HG03196 (cell line): ENCODE data around the gene GATM.

Experiments
- ATAC-seq: cut with Tn5 transposase; IDR thresholded peaks from one replicate; pipeline ENCODE4 v1.9.1; 2021; ENCODE audit not compliant: unreplicated experiment

GATM gene

DNA sequence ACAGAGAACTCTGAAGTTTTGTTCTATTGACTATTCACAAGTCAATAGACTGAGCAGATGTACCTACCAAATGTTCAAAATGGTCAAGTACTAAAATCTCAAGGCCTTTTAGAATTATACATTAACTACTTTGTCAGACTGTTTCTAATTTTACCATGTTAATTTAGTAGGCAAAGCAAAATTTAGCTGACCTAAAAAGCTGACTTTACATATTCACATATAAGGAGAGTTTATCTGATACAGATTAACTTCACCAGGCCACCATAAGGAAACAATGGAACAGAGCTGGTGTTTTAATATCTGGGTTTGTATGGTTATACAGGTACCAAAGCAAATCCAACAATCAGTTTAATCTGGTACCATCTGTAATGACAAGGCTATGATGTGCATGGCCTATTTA is 15.9 kb downstream of the GATM start:
- ATAC-seq: no peak

DNA sequence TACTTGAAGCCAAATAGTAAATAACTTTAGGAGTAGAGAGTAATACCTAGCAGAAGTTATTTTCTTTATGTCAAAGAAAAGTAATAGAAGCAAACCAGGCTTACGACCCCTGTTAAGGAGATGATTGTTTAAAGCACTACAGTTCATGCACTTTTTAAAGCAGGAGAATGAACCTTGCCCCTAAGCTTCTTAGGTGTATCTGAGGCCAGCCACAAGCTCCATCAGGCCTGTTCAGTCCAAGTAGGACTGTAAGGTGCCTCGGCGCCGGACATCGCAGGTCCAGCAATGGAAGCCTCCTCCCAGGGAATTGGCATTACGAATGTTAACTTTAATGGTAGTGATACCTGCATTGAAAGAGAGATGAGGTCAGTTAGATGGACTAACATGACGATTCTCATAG is 16.5 kb downstream of the GATM start:
- no peak for ATAC-seq

DNA sequence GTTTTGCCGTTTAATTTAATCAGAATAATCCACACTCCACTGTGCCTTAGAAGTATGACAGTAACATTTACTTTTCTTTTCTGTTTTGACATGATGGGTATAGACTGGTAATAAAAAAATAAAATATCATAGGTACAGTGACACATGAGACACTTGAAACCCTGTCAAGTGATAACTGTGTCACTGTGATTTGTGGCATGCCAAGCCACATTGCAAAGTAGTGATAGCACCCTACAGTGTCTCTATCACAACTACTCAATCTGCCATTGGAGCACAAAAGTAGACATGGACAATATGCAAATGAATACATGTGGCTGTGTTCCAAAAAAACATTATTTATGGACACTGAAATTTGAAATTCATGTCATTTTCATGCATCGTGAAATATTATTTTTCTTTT is 22.5 kb downstream of the GATM start:
- ATAC-seq: no peak

DNA sequence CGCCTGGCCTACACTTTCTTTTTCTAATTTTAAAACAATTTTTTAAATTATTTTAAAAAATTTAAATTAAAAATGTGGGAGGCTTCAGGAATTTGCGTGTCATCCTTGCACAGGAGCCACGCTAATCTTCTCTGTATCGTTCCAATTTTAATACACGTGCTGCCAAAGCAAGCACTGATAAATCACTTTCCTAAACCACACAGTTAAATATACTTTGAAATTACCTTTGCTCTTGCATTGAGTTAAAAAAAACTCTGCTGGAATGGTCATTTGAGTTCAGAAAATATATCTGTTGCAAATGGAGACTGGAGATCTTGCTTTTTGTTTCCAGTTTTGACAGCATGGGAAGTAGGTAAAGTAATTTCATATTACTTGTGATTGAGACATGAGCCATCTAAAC is 23.6 kb downstream of the GATM start:
- ATAC-seq: no peak

DNA sequence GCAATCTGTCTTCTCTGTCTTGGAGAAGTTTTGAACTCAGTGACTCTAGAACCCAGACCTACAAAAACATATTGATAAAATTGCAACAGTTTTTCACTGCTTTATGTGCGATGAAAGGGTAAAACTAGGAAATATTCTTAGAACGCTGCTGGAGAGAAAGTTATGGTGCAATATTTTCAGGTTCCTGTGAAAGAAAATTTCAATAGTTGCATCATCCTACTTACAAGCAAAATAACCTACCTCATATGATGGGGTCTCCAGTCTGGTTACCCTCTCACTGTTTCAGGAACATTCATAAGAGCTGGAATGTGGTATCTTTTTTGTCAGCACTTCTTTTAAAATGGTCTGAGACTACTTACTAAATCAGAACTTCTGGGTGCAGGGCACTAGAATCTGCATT is 27.1 kb downstream of the GATM start:
- no peak for ATAC-seq

DNA sequence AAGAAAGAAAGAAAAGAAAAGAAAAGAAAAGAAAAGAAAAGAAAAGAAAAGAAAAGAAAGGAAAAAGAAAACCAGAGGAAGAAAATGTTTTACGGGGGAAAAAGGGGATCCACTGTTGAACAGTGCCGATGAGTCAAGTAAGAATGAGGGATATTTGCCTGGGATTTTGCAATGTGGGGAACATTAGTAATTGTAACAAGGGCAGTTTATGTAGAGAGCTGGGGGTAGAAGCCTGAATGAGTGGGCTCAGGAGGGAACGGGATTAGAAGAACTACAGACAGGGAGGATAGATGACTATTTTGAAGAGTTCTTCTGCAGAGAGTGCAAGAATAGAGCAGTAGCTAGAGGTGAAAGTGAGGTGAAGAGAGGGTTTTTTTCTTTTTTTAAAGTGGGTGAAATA is 28.7 kb downstream of the GATM start:
- ATAC-seq: no peak

DNA sequence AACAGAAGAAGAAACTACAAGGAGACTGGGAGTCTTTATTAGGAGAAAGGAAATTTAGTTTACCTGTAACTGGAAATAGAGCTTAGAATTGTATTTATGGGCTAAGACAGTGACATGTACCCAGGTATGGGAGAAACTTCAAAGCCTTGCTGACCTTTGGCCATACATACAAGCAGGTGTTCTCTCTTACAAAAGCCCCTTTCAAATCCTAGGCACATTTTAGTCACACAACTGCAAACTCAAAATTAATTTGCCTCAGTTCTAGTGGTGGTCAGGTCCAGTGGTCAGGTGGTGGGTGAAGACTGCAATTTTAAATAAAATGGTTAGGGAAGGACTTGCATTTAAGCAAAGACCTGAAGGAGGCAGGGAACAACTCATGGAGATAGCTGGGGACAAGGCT is 30.4 kb downstream of the GATM start:
- ATAC-seq: no peak

DNA sequence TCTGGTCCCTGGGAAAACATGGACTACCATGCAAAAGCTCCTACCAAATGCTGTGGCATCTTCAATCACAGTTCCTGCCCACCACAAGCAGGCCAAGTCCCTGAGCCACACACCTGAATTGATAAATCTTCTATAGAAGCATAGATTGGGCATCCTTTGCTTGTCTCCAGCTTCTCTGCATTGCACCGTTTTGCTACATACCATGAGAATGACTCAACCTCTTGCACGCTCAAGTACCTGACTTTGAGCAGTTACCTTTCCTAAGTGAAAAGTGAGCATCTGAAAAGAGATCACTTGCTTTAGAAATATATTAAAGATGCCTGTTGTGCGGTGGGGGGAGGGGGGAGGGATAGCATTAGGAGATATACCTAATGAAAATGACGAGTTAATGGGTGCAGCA is 31.3 kb downstream of the GATM start:
- no peak for ATAC-seq

DNA sequence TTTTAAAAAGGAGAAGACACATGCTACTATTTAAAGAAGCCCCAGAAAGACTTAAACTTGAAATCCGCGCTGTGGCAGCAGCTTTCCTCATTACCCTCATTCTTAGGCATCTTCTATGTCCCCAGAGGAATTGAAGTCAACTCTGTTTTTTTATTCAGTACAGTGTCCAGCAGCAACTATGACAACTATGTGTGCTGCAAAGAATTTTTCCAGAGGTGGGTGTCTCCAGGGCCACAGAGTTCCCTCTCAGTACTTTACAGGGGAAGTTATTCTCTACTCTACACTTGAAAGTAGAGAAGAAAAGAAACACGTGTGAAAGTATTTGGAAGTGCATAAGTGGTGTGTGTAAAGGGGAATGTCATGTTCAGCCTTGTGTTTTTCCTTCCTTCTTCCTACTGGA is 32.0 kb downstream of the GATM start:
- no peak for ATAC-seq

DNA sequence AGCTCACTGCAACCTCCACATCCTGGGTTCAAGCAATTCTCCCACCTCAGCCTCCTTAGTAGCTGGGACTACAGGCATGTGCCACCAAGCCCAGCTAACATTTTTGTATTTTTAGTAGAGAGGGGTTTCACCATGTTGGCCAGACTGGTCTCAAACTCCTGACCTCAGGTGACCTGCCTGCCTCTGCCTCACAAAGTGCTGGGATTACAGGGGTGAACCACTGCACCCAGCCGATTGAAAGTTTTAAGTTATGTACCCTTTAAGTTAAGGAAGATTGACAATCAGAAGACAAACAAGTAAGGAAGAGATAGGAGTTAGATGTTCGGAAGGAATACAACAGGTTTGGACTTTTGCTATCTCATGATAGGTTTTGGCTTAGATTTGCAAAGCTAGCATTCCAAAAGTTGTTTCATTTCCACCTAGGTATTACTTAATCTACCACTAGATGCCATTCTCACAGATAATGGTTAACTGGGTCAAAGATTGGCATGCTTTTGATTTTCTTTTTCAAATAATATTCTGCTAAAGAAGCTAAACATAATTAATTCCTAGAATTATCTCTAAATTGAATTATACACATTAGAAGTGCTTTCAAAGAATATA is 35.0 kb downstream of the GATM start:
- no peak for ATAC-seq

DNA sequence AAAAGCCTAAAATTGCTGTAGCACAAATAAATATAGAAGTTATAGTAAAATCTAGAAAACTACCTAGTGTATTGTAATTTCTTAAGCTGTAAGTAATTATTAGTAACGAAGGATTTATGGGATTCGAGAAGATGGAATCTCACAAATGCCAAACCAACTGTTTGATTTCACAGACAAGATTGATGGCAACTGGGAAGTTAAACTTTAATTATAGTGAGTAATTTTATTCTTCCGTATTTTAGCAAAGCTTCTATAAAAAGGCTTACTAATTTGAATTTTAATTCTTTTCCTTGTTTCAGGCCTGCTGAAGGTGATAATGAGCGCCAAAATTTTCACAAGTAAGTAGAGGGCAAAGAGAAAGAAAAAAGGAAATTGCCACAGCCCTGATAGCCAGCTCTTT is 36.6 kb downstream of the GATM start:
- no peak for ATAC-seq

DNA sequence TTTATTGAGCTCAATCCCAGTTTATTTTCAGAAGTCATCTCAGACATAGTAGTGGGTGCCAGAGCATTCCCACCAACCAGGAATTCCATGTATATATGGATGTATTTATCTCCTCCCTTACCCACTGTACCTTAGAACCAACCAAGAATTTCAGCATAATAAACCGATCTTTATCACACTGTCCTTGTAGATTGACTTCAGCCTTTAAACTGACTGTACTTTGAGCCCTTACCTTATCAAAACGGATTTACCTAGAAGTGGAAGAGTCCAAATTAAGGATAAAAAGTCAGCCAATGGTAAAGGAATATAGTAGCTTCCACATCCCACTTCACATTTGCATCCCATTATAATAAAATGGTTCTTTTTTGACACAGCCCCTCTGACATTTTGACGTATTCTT is 37.9 kb downstream of the GATM start:
- no peak for ATAC-seq

DNA sequence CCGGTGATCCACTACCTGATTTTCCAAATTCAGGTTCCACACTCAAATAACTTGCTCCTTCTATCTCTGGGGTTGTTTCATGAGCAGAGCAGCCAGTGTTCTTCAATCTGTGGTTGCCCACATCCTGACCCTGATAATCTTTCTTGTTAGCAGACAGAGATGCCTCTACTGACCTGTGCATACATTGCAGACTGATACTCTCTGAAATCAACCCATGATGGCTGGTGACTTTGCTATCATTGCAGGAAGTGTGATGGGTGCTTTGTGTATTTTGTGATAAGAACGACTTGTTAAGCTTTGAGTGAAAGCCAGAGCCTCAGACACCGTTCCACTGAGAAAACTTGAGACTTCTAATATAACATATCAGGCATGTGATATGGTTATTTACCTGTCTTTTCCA is 39.9 kb downstream of the GATM start:
- ATAC-seq: no peak

DNA sequence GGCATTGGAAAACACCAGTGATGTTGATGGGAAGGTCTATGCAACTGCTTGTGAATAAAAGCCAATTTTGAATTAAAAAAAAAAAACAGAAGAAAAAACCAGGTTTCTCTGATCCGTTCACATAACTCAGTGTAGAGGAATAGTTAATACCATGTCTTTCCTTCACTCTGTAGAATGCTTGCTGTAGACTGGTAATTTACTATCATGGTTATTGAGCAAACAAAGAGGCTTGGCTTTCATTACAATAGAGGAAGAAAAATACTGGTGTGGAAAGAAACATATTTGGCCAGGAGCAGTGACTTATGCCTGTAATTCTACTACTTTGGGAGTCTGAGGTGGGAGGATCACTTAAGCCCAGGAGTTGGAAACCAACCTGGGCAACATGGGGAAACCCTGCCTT is 41.1 kb downstream of the GATM start:
- no peak for ATAC-seq

DNA sequence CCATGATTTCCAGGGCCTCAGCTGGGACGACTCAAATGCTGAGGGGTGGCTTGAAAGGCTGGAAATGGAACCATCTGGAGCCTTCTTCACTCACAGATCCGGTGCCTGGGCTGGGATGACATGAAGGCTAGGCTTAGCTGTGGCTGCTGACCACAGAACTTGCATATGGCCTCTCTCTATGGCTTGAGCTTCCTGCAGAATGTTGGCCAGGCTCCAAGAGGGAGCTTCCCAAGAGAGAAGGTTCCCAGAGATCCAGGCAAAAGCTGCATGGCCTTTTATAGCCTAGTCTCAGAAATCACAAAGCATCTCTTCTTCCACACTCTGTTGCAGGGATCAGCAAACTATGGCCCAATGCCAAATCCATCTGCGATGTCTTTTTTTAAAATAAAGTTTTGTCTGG is 44.8 kb downstream of the GATM start:
- no peak for ATAC-seq

DNA sequence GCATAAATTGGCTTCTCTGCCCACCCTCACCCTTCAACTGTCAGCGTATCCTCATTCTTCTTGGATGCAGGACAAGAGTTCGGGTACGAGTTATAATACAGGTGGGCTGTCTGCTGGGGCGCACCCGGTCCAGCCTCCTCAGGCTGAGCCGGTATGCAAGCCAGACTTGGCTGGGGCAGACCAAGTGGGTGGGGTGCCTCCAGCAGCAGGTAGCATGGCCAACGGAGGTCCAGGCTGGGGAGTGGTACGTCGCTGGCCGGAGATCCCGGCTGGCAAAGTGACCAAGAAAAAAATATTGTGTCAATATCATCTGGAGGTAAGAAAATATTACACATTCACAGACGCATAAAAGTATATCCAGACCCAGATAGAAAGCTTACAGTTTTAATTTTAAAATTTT is 45.6 kb downstream of the GATM start:
- no peak for ATAC-seq

DNA sequence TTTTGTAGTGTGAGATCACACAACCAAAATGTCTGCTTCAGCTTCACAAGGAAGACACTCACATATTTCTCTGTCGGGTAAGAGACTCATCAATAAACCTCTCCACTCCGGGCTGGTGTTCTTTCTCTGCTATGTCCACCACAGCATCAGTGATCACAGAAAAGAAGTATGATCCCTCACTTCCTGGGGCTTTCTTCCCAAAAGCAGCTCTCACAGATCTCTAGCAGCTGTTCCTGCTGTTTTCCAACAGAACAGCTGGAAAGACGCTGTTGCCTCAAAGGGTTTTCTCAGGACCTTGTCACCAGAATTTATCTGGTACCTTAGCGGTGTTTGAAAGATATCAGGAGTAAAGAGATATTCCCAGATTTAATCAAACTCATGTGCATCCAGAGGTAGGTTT is 46.4 kb downstream of the GATM start:
- ATAC-seq: no peak

DNA sequence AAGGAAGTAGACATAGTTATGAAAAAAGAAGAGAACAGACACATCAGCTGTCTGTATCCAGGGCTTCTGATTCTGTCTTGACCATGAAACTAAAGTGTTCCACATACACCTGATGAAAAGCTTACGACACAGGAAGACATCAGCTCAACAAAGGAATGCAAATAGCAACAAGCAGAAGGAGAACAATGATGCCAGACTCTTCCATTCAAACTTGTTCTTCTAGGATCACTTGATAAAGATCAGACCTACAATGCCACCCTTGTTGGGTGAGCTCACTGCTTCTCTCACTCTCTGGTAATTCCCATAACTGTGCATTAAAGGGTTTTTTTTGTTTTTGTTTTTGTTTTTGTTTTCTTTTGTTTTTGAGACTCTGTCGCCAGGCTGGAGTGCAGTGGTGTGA is 49.7 kb downstream of the GATM start:
- ATAC-seq: no peak

DNA sequence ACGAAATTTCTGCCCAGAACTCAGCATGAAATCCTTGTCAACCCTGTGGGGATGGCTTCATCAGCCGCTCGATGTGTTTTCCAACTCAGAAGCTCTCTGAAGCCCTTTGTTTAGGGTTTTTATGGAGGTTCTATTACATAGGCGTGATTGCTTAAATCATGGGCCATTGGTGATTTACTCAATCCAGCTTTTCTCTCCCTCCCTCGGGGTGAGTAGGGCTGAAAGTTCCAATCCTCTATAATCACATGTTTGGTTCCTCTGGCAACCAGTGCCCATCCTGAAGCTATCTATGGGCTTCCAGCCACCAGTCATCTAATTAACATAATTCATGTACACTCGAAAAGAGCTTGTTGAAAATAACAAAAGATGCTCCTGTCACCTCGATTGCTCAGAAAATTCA is 51.6 kb downstream of the GATM start:
- ATAC-seq: no peak

DNA sequence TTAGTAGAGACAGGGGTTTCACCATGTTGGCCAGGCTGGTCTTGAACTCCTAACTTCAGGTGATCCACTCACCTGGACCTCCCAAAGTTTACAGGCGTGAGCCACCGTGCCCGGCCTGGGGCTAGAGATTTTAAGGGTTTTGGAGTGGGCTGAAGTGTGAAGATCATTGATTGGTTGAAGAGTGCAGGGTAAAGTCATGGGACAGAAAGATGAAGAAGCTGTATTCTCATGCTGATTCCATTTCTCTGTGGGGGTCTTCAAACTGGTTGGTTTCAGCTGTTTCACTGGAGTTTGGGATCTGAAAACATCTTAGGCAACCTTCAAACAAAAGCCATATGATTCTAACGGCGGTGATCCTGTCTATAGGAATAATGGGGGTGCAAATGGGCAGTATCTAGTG is 52.1 kb downstream of the GATM start:
- no peak for ATAC-seq

DNA sequence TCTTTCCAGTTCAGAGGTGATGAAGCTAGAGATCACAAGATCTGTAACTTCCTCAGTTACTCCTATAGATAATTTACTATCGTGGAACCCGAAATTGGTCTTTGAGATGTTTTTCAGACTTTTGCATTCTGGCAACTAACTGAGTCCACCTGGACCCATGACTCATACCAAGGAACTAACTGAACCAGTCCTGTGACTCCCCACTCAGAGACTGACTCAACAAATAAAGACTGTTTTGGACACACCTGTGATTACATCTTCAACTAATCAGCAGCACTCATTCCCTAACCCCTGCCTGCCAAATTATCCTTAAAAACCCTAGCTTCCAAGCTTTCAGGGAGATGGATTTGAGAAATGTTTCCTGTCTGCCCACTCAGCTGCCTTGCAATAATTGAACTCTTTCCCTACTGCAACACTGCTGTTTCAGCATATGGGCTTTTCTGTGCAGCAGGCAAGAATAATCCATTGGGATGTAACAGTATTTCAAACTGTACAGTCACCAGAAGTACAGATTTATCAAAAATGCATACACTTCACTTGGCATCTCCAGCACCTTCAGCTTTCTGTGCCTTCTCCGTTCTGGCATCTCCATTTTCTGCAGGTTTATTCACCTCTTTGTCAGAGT is 57.7 kb downstream of the GATM start:
- ATAC-seq: no peak

DNA sequence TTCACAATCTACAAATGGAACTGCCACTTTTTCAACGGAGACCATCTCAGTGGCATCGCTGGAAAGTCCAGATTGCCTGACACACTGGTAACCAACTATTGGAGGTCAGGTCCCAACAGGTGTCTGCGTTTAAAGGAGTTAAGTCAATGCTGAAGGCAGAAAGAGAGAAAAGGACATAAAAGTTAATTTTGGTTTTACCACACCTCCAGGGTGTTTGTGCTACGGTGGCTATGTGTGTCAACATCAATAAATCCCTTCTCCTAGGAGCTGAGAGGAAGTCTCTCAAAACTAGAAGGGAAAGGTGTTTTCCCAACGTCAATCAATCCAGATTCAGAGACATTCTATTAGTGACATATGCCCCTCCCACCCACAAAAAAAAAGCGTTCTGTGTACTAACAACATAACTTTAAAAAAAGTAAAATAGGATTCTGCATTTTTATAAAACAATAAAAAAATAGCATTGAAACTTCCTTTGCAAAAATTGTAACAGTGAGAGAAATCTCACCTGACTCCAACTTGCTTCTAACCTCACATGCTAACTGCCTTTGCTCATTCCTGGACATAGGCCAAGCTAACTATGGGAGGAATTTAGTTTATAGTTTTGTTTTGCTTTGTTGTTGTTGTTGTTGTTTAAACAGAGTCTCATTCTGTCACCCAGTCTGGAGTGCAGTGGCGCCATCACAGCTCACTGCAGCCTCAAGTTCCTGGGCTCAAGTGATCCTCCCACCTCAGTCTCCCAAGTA is 58.7 kb downstream of the GATM start:
- ATAC-seq: no peak

DNA sequence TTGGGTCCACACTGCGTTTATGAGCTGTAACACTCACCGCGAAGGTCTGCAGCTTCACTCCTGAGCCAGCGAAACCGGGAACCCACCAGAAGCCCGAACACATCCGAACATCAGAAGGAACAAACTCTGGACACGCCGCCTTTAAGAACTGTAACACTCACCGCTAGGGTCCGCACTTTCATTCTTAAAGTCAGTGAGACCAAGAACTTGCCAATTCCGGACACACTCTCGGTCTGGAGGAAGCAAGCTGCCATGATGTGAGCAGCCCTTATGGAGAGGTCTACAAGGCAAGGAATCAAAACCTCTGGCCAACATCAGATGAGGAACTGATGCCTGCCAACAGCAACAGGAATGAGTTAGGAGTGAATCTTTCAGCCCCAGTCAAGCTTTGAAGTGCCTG is 63.4 kb downstream of the GATM start:
- ATAC-seq: no peak
